GM19023 (cell line): ENCODE data around the gene CIROP.

Experiments
- ATAC-seq: cut with Tn5 transposase; IDR thresholded peaks from one replicate; pipeline ENCODE4 v1.9.1; 2021; ENCODE audit warnings: mild to moderate bottlenecking, moderate library complexity; ENCODE audit not compliant: unreplicated experiment

CIROP gene

DNA sequence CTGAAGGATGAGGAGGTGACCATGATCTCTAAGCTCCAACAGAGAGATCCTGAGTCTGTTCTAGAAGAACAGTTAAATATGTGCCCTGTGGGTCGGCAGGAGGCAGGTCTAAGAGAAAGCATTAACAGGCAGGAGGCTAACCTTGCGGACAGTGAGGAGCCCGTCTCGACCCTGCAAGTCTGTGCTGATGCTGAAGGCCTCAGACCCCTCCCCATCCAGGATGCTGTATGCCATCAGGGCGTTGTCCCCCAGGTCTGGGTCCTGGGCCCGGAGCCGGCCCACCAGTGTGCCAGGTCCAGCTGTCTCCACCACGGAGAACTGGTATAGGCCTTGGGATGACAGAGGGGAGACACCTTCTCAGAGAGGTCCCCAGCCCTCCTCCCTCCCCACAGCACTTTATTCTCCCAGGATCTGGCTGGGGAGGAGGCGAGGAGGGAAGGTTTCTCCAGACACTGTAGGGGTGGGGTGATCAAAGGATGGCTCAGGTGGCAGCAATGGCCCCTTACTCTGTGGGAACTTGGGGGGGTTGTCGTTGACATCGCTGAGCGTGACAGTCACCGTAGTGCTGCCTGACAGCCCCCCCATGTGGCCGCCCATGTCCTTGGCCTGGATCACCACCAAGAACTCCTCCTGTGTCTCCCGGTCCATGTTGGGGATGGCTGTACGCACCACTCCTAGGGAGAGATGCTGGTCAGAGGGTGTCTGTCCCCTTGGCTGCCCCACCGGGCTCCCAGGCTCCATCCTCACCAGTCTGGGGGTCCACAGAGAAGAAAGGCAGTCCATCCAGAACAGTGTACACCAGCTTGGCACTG, 50.6 kb downstream of the CIROP start:
- no peak for ATAC-seq

DNA sequence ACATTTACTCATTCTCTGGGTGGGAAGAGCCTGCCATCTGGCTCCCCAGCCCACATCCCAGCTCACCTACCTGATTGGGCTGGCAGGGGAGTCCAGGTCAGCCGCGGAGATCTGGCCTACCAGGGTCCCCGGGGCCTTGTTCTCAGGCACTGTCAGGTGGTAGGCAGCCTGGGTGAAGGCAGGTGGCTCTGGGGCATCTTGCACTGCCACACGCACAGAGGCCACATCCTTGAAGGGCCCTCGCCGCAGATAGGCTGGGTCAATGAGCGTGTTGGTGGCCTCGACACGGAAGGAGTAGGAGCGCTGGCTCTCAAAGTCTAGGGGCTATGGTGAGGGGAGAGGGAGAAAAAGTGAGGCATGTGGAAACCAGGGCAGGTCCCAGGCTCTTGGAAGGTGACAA, 51.4 kb downstream of the CIROP start:
- ATAC-seq, result no peak

DNA sequence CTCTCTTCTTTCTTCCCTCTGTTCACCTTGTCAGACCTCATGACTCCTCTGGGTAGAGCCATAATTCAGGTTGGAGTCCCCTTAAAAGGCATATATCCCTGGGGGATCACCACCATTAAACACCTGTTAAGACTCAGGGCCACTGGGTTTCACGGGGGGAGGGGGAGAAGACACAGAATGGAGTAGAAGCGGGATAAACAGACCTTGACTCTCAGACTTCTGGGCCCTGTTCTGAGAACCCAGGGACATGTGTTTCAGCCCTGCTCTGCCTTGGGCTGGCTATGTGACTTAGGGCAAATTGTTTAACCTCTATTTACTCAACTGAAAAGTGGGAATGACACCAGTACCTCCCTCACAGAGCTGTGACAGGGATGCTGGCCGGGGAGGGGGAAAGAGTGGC, 52.1 kb downstream of the CIROP start:
- ATAC-seq, result no peak

DNA sequence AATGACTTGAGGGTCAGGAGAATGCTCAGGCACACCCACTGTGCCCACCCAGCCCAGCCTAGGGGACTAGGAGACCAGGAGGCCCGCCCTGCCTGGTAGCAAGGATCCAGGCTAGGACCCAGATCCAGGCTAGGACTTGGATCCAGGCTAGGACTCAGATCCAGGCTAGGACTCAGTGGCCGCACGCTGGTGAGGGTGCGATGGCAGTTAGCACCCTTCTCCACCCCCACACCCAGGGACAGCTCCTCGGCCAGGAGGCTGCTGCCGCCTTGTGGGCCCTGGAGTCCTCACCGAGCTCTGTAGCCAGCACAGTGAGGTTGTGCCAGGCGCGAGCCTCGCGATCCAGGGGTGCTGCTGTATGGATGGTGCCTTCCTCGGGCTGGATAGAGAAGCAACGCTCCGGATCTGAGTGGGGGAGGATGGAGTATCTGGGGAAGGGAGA, 52.6 kb downstream of the CIROP start:
- ATAC-seq, result no peak

DNA sequence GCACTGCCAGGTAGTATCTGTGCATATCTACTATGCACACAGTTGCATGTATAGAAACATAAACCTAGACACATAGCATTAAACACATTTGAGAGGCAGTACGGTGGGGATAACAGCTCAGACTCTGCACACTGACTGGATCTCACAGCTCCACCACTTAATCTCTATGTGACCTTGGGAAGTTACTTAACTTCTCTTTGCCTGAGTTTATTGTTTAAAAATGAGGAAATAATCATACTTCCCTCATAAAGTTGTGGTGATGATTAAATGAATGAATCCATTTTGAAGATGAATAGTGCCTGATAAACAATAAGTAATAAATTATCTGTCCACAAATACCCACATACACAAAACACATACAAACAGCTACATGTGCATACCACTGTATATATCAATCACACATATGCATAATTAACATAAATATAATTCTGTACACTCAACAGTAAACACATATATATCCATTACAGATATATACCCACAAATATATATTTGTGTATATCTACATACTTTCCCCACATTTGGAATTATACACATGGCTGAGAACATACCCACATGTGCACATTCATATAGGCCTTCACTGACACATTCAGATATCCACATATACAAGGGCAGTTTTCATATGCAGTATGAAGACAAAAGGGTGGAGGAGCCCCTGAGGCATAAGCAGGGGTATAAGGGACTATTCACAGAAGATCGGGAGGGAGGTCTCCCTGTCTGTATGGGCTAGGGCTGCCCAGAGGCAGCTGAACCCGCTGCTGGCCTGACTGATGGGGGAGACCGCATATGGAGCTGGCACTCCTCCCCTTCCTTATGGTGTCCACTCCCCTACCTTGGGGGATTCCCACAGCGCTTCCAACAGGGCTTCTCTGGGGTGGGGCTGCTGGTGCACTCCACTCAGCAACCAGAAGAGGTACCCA, 53.4 kb downstream of the CIROP start:
- no peak for ATAC-seq
